GM19043 (cell line): ENCODE data around the gene TMF1.

Source experiments
- ATAC-seq: cut with Tn5 transposase; IDR thresholded peaks from one replicate; pipeline ENCODE4 v1.9.1; 2021; ENCODE audit warnings: low read depth; ENCODE audit not compliant: unreplicated experiment

The TMF1 gene

DNA sequence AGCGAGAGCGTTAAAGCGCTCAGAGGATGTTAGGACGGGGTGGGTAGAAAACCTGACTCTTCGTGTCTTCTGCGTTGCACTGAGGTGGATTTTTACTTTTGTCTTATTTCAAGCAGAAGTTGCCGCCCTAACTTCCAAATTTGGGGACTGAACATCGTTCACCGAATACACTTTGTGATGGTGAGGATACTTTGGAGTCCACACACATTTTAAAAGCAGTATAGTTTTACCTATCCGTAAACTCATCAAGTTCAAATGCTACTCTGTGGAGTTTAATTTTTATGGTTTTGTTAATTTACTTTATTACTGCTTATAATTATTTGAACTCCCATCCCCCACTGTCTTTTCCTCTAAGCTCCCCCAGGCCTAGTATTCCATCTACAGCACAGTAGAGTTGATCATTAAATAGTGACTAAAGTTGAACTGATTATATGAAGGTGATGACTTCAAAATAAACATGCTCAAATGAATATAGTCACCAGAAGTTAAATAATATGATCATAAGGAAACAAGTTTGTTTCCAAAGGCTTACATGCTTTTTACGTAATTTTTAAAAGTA, 38.0 kb downstream of the TMF1 start:
- no peak for ATAC-seq

DNA sequence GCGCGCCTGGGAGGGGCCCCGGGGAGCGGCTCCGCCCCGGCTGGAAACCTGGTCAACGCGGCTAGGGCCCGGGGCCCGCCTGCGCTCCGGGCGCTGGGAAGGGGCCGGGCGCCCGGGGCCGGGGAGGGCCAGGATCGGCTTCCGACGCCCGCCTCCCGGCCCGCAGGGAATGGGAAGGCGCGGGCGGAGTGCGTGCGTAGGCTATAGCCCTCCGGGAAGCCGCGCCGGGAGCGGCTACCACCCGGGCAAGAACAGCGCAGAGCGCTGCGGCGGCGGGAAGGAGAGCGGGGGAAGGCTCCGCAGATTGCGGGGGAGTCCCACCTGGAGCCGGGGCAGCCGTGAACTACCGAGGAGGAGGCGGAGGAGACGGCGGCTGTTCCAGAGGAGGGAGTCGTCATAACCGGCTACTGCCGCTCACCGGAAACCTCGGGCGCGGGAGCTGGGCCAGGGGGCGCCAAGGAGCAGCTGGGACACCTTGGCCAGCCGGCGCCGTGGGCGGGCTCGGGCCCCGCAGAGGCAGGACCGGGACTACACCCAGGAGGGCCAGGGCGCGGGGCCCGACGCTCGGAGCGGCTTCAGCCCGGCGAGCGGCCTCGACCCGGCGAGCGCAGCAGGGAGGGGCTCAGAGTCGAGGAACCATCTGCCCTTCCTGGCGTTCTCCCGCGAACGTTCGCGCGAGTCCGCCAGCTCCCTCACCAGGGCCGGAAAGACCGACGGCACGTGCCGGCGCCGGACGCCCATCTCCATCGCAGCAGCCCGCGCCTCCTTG, 38.7 kb downstream of the TMF1 start, which contains the start of gene EOGT:
Gene EOGT, minus strand, starts transcription at position 432 of the 769 bp plus-strand sequence. CDS start 3,838 bp downstream, outside the sequence.
- ATAC-seq, result peak; percentile 74

DNA sequence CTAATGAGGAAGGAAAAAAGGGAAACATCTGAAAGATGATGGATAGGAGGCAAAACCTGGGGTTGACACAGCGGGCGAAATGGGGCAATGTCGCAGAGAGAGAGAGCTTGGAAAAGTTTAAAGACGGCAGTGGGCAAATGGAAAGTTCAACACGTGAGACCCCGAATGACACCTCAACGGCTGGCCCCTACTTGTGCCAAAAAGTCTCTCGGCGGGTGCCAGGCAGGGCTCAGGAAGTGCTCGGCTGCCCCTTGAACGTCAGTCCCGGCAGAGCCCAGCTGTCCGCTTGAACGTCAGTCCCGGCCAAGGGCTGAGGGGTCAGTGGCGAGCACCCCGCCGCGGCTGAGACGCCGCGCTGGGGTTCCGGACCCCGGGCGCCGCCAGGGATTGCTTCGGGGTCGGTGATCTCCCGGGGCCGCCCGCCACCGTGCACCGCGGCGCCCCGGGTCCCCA, 39.3 kb downstream of the TMF1 start:
- ATAC-seq, result peak; percentile 31

DNA sequence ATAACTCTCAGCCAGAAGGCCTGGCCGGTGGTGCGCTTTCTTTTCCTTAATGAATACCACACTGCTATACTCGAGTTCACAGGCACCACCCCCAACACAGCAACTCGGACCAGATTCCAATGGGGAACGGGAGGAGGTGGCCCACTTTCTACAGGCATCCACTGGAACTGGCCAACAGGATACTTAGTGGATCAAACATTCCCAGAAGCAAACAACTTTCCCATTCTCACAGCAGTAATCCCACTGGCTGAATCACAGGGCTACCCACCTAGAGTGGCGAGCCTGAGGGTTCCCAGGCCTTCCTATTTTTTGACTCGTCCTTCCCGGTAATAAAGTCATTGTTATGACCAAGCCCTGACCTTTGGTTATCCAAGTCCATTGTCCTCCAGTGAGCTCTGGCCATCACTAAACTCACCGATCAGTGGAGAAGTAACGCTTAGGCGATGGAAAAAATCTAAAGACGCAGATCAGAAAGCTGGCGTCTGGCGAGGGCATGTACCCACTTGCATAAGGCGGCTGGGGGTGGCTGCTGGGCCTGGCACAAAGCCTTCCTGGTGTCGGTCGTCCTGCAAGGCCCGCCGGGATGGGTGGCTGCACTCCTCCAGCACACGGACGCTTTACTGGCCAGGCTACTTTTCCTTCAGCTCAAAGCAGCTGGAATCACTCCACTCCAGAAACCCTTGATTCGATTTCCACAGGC, 39.9 kb downstream of the TMF1 start:
- no peak for ATAC-seq

DNA sequence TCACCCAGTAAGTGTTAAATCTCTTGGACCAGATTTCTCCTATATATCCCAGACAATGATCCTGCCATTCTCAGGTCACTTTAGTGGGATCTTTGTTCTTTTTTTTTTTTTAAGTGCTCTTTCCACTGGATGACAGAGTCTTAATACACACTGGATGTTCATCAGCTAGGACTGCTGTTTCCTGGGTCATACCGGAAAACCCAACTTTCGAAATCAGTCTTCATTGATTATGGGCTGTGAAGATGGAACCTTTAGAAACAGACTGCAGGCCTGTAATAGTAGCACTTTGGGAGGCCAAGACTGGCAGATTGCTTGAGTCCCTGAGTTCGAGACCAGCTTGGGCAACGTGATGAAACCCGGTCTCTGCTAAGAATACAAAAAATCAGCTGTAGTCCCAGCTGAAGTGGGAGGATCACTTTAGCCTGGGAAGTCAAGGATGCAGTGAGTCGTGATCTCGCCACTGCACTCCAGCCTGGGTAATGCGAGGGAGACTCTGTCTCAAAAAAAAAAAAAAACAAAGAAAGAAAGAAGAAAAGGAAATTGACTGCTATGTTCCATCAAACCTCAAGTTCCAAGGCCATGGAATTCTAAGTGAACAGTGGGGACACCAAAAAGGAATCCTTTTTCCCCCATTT, 40.9 kb downstream of the TMF1 start:
- ATAC-seq, result no peak

DNA sequence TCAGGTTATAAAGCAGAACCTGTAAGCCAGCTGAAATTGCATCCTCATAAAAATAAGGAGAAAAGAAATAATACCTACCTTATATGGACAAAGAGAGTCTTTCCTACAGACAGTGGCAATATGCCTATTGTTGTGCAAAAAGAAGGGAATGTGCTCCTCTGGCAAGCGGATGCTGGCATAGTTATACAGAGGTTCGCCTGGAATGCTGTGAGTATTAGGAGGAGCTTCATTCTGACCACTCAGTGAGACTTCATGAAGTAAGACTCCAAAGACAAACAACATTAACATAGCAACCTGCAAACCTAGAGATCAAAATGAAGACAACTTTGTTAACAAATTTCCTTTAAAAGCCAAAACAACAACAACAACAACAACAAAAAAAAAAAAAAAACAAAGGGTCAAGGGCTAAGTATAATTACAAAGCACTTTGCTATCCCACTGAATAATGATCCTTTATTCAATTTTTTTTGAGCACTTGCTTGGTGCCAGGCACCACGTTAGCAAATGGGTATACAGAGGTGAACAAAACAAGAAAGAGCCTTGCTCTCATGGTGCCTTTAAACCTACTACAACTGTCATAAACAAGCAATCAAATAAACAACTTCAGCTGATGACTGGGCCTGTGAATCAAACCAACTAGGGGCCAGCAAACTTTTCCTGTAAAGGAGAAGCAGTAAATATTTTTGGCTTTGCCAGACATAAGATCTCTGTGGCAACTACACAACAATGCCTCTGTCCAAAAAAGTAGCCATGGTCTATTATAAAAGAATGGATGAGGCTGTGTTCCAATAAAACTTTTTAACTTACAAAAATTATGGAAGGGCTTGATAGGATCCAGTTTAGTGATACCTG, 42.3 kb downstream of the TMF1 start:
- no peak for ATAC-seq

DNA sequence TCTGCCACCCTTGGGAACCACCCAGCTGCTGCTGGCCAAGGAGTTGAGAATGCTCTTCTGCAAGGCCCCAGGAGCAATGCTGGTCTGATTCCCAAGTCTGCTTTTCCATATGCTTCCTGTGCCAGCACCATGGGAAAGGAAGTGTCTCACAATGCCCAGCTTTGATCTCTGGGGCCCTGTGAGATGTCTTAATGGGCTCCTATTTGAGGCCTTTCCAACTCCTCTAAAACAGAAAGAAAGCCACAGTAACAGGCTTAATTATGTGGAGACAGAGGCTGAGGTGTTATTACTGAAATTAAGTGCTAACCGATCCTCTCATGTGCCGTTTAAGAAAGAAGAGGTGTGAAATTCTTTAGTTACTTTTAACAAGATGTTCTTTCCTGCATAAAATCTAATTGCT, 43.2 kb downstream of the TMF1 start:
- ATAC-seq, result no peak

DNA sequence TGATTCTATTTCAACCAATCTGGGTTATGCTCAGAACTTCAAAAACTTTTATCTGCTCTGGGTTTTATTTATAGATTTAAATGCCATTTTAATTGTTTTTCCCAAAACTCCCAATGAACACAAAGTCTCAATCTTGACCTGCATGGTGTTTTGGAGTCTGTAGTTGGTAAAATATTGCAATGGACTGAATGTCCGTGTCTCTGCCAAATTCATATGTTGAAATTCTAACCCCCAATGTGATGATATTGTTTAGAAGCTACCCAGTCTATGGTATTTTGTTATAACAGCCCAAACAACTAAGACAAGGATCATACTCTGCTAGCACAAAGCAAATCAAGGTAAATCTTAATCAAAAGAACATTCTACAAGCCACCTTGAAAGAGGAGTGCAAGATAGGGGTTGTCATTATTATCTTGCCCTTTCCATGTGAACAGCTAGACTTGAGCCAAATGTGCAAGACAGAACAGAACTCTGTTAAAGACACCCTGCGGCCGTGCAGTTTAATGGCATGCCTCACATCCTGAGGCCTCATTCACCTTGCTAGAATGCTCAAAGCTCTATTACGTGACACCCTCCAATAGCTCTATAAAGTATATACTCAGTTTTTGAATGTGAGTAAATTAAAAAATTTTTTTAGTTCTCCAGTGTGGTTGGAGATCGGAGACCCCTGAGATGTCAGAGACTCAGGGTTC, 46.2 kb downstream of the TMF1 start:
- no peak for ATAC-seq

DNA sequence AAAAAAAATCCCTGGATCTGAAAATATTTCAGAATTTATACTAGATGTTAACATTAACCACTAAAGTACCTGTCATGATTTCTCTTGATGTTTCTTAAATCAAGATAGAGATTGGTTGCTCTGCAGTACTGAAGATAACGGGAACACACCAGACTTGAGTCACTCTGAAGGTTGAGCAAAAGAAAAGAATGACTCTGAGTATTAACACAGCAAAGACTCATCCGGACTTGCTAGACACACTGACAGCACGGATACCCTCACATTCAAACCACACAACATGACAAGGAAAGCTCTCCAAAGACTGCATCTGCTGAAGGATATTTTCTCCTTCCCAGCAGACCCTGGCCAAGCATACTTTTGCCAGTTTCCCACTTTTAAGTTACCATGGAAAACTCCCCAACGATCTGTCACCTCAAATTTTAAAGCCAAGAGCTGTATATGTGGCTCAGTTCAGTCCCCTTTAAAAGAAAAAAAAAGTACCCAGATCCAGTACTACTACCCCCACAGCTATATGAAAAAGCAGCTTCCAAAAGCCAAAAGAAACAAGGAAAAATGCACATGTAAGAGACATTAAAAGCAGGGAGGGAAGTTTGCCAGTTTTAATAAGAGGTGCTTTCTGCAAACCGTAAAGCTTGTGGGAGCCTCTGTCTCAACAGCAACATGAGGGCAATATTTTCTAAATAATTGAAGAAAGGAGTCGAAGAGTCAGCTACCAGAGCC, 46.9 kb downstream of the TMF1 start:
- ATAC-seq, result no peak

DNA sequence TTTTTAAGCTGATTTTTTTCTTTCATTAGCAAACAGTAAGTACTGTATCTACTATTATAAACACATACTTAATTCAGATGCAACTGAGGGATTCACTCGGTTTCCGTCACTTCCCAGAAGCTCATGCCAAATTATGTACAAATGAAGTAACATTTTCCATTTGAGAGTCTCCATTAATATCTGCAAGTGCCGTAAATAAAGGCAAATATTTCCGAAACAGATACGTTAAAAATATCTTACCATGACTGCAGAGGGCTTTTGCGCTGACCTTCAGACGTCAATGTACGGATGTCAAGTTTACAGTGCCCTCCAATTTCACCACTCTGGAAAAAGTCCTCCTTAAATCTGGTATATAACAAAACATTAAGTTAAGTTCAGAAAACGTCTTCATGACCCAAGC, 48.0 kb downstream of the TMF1 start:
- ATAC-seq, result no peak

DNA sequence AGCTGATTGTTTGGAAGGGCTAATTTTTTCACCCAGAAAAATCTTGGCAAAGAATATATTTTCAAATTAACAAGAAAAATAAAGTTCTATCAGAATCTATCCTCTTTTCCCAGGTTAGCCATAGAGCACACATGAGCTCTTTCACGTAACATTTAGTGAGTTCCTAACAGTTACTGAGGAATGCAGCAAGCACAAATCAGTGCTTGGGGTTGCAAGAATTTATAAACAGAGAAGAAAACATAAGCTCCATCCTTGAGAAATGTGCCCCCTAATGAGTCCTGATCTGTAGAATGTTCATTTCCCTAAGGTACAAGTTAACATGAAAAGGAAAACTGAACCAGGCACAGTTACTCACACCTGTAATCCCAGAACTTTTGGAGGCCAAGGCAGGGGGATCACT, 52.5 kb downstream of the TMF1 start:
- no peak for ATAC-seq

DNA sequence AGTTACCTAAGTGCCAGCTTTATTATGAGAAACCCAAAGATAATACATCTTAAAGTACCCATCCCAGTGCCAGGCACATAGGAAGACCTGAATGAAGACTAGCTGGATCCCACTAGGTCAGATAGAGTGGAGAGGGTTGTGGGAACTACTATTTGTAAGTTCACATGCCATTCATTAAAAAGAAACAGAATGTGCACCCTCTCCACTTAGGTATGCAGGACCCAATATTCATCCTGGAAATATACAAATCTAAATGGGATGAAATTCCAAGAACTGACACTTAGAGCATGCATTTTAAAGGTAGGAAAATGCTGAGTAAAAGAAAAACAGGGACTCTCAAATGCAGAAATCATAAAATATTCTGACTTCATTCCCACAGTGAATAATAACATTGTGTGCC, 53.0 kb downstream of the TMF1 start:
- ATAC-seq, result no peak

DNA sequence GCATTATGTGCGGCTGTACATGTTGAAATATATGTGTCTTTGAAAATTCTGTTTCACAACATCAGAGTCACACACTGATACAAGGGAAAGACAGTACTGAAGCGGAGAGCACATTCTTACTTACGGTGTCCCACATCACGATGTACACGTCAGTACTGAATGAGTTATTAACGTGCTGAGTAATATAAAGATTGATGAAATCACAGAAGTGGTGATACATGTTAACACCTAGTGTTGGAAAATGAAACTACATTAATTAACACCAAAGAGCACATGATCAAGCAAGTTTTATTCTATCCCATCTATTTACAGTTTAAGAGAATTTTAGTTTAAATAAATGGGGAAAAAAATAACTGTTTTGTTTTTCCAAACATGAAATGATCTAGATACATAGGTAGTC, 54.2 kb downstream of the TMF1 start:
- ATAC-seq, result no peak

DNA sequence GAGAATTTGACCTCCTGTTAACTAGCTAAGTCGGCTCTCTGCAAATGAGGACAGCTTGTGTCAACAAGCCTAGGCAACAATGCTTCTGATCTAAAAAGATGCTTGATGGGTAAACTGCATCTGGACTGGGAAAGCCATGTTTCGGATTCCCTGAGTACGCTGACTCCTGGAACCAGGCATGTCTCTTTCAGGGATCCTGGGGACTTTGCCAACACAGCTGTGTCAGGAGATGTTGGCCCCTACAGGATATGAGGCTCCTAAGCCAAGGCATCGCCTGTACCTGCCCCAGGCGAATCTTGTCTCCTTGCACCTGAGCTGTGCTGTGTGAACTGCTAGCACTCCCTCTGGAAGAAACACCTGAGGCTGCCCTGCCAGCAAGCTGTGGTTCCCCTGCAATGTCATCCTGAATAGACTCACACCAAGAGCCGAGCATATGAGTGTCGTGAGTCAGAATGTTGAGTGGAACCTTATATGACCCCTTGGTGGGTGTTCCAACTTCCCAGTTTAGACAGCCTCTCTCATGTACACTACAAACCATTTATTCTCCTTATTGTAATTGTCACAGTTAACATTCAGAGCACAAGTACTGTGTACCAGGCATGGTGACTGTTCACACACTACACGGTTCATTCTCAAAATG, 55.7 kb downstream of the TMF1 start:
- ATAC-seq, result no peak

DNA sequence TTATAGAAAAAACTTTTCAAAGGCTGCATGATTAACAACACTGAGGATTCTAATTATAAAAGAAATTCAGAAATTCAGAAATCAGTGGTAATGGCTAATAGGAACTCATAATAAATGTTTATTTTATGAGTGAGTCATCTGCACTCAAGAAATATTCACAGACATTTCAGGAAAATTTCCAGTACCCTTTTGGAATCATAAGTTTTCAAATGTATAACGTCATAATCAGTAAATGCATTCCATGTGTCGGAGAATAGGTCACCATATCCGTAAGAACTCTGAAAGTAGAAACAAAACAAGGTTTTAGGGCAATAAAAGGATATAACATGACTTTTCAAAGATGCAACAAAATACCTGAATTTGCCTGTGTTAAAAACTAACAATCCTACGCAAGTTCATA, 63.4 kb downstream of the TMF1 start:
- ATAC-seq, result no peak

DNA sequence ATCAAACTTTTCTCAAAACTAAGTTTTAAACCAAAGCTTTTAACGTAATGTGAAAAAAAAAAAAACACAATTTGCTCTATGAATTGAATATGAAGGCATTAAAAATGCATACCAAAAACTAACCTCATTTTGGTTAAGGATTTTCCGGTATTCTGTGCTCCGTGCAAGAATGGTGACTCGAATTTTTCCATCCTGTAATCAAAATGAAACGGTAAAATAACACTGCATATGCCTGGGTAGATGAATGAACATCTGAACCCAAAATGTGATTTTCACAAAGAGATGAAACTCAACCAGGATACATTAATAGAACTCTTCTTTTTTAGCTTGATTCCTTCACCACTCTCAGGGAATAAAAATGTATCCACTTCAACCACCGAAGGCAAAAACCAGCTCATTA, 64.8 kb downstream of the TMF1 start:
- no peak for ATAC-seq

DNA sequence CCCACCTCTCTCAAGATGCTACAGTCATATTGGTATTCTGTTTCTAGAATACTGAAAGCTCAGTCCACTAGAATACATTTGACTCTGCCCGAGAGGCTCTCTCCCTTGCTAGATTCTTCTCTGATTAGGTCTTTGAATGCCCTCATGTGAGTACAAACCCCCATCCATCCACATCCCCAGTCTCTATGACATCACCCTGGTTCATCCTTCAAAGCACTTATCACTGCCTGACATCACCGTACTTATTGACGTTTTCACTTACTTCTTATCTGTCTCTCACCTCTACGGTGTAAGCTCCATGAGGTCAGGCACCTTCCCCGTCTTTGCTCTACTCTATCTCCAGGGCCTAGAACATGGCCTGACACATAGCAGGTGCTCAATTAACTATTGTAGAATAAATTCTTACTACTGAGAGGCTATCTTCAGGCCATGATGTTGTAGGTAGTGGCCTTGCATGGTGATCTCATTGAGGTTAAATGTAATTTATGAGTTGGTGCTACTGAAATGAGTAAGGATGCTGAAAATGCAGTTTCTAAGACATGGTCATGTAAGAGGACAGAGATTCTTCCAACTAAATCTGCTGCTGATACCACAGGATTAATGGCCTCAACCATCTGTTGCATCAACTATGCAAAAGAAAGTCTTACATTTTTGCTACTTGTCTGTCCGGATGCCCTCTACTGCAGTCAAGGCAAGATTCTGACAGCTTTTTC, 65.5 kb downstream of the TMF1 start:
- no peak for ATAC-seq

DNA sequence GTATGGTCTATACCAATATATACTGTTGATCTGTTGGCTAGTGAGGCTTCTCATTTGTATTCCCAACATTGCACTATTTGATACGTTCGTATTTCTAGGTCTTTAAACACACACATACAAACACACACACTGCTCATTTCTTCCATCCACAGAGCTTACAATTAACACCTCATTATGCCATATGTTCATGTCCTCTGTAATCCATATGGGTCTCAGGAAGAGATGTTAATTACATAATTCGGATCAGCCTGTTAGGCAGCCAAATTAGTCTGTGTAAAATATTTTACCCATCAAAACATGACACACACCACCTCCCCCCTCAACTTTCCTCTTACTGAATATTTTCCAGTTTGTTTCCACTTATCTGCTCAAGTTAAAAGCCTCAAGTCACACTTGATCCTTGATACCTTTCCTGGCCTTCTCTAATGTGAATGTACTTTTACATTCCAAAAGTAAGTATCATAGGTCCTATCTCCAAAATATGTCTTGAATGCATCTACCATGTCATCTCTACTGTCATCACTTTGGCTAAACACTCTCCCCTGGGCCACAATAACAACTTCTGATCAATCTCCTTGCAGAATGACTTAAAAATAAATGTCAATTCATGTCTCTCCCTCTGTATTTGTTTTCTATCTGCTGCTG, 66.9 kb downstream of the TMF1 start:
- ATAC-seq, result no peak
